ENCODE results near the gene MKNK1.

- no peak for TF ChIP-seq CTCF (IDR thresholded peaks at IDR 0.05; ENCODE audit: poor library complexity)
- TF ChIP-seq EZH2 (IDR thresholded peaks at IDR 0.05; ENCODE audit: borderline replicate concordance): no peak
Measured at GRCh38 chr1:46571691-46572225, 32.3 kb downstream of the MKNK1 start.
